H9 (cell line): ENCODE results near the gene ADGRG1. TPM values are rescaled to one million over a fixed set of nuclear protein-coding genes. Genes with fewer than 3 reads are reported as not detected.

Experiments
- DNase-seq: peaks from one replicate; pipeline ENCODE4 v3.0.0-alpha.2; 2017
- H2AFZ ChIP-seq: one replicate; pipeline ENCODE4 v1.6.1; 2013; ENCODE audit warnings: mild to moderate bottlenecking, low read length, control low read depth, moderate library complexity
- H2AK5ac ChIP-seq: 2 replicates; pipeline ENCODE4 v1.6.1; 2013; ENCODE audit warnings: low read length, control low read depth, mixed read lengths; ENCODE audit not compliant: insufficient read length
- H2BK120ac ChIP-seq: one replicate; pipeline ENCODE4 v1.6.1; 2013; ENCODE audit warnings: low read depth, mild to moderate bottlenecking, low read length, control low read depth, inconsistent platforms; ENCODE audit not compliant: poor library complexity, severe bottlenecking
- H2BK12ac ChIP-seq: 2 replicates; pipeline ENCODE4 v1.6.1; 2013; ENCODE audit warnings: low read length, control low read depth, mixed read lengths, low read depth; ENCODE audit not compliant: insufficient read length
- H2BK15ac ChIP-seq: 2 replicates; pipeline ENCODE4 v1.6.1; 2013; ENCODE audit warnings: low read depth, low read length, control low read depth
- H2BK20ac ChIP-seq: one replicate; pipeline ENCODE4 v1.6.1; 2013; ENCODE audit warnings: low read depth, mild to moderate bottlenecking, low read length, control low read depth, inconsistent platforms; ENCODE audit not compliant: poor library complexity, severe bottlenecking
- H2BK5ac ChIP-seq: 2 replicates; pipeline ENCODE4 v1.6.1; 2013; ENCODE audit warnings: low read length, control low read depth, mixed read lengths; ENCODE audit not compliant: insufficient read length
- H3K14ac ChIP-seq: 2 replicates; pipeline ENCODE4 v1.6.1; 2013; ENCODE audit warnings: low read length, control low read depth; ENCODE audit not compliant: insufficient read depth
- H3K18ac ChIP-seq: 2 replicates; pipeline ENCODE4 v1.6.1; 2013; ENCODE audit warnings: low read depth, mild to moderate bottlenecking, mixed read lengths, low read length, control low read depth; ENCODE audit not compliant: insufficient read length
- H3K23ac ChIP-seq: 2 replicates; pipeline ENCODE4 v1.6.1; 2013; ENCODE audit warnings: low read length, control low read depth, mixed read lengths, low read depth; ENCODE audit not compliant: insufficient read length
- H3K23me2 ChIP-seq: 2 replicates; pipeline ENCODE4 v1.6.1; 2013; ENCODE audit warnings: low read depth, mild to moderate bottlenecking, mixed read lengths, low read length, control low read depth; ENCODE audit not compliant: insufficient read length, poor library complexity, severe bottlenecking
- H3K27ac ChIP-seq: 2 replicates; pipeline ENCODE4 v1.5.1; 2013; ENCODE audit warnings: low read length, control low read depth, mixed read lengths, low read depth; ENCODE audit not compliant: insufficient read length
- H3K27me3 ChIP-seq: 2 replicates; pipeline ENCODE4 v1.6.1; 2013; ENCODE audit warnings: low read length, control low read depth, inconsistent platforms; ENCODE audit not compliant: insufficient read depth
- H3K4ac ChIP-seq: 2 replicates; pipeline ENCODE4 v1.6.1; 2013; ENCODE audit warnings: low read depth, mild to moderate bottlenecking, control low read depth, inconsistent platforms, low read length, moderate library complexity
- H3K4me1 ChIP-seq: 2 replicates; pipeline ENCODE4 v1.6.1; 2013; ENCODE audit warnings: low read length, control low read depth, inconsistent platforms; ENCODE audit not compliant: insufficient read depth
- H3K4me2 ChIP-seq: 2 replicates; pipeline ENCODE4 v1.6.1; 2013; ENCODE audit warnings: low read length, control low read depth, mixed read lengths; ENCODE audit not compliant: insufficient read length, insufficient read depth
- H3K56ac ChIP-seq: 2 replicates; pipeline ENCODE4 v1.6.1; 2013; ENCODE audit warnings: low read depth, mild to moderate bottlenecking, mixed read lengths, low read length, control low read depth; ENCODE audit not compliant: insufficient read length
- H3K79me1 ChIP-seq: 2 replicates; pipeline ENCODE4 v1.6.1; 2013; ENCODE audit warnings: low read depth, mild to moderate bottlenecking, moderate library complexity, low read length, control low read depth, inconsistent platforms; ENCODE audit not compliant: insufficient read depth, poor library complexity, severe bottlenecking
- H3K79me2 ChIP-seq: 2 replicates; pipeline ENCODE4 v1.6.1; 2013; ENCODE audit warnings: low read length, control low read depth, inconsistent platforms; ENCODE audit not compliant: insufficient read depth
- H3K9ac ChIP-seq: 2 replicates; pipeline ENCODE4 v1.6.1; 2013; ENCODE audit warnings: low read length, control low read depth, mixed read lengths; ENCODE audit not compliant: insufficient read length; ENCODE audit errors: extremely low read depth
- H3K9me3 ChIP-seq: one replicate; pipeline ENCODE4 v1.6.1; 2013; ENCODE audit warnings: low read depth, low read length, inconsistent platforms; ENCODE audit not compliant: control insufficient read depth
- H3T11ph ChIP-seq: one replicate; pipeline ENCODE4 v1.6.1; 2013; ENCODE audit warnings: mild to moderate bottlenecking, low read length, control low read depth, inconsistent platforms
- H4K20me1 ChIP-seq: one replicate; pipeline ENCODE4 v1.6.1; 2013; ENCODE audit not compliant: control insufficient read depth, insufficient read length, insufficient read depth
- H4K5ac ChIP-seq: 2 replicates; pipeline ENCODE4 v1.6.1; 2013; ENCODE audit warnings: low read depth, mild to moderate bottlenecking, mixed read lengths, low read length, control low read depth; ENCODE audit not compliant: insufficient read length
- H4K8ac ChIP-seq: replicated peaks from 2 replicates; pipeline ENCODE4 v1.6.1; 2013; ENCODE audit warnings: low read length, control low read depth, mixed read lengths, low read depth; ENCODE audit not compliant: insufficient read length
- H4K91ac ChIP-seq: 2 replicates; pipeline ENCODE4 v1.6.1; 2013; ENCODE audit warnings: low read depth, mild to moderate bottlenecking, moderate library complexity, mixed read lengths, low read length, control low read depth; ENCODE audit not compliant: insufficient read length
- H3K27ac Mint-ChIP-seq, 3 experiments: 2 replicates in 2 of 3; 3 replicates in 1 of 3; pipeline ENCODE4 v1.8.0; 2020 to 2021; ENCODE audit warnings: mixed read lengths in 3 of 3, mild to moderate bottlenecking in 1 of 3, moderate library complexity in 1 of 3
- H3K27me3 Mint-ChIP-seq: 2 replicates; pipeline ENCODE4 v1.8.0; 2021; ENCODE audit warnings: low read depth, mild to moderate bottlenecking, moderate library complexity, mixed read lengths
- H3K36me3 Mint-ChIP-seq, 3 experiments: 2 replicates in 2 of 3; 3 replicates in 1 of 3; pipeline ENCODE4 v1.8.0; 2020 to 2021; ENCODE audit warnings: low read depth in 3 of 3, mixed read lengths in 3 of 3; ENCODE audit not compliant: insufficient read depth in 1 of 3
- H3K4me1 Mint-ChIP-seq, 2 experiments: 2 replicates each; pipeline ENCODE4 v1.8.0; 2020; ENCODE audit warnings: mixed read lengths in 2 of 2
- H3K4me3 Mint-ChIP-seq, 2 experiments: 2 replicates in 1 of 2; 3 replicates in 1 of 2; pipeline ENCODE4 v1.8.0; 2020 to 2021; ENCODE audit warnings: mild to moderate bottlenecking in 2 of 2, mixed read lengths in 2 of 2, moderate library complexity in 1 of 2
- H3K9me3 Mint-ChIP-seq, 2 experiments: 2 replicates in 1 of 2; 3 replicates in 1 of 2; pipeline ENCODE4 v1.8.0; 2020; ENCODE audit warnings: mild to moderate bottlenecking in 2 of 2, mixed read lengths in 2 of 2, moderate library complexity in 1 of 2
- CTCF ChIP-seq: fragments of 200-600 bp; sonication (generic); conservative IDR thresholded peaks from 3 replicates; pipeline ENCODE4 v1.8.0; 2021; ENCODE audit warnings: antibody characterized with exemption, mild to moderate bottlenecking
- WGBS: extraction: QIAGEN DNeasy Blood & Tissue Kit; methylation state at CpG from one replicate; pipeline ENCODE4 v1.1.7; 2013; ENCODE audit warnings: missing lambda C conversion rate, low lambda C conversion rate, mixed read lengths; ENCODE audit not compliant: insufficient read length; ENCODE audit errors: extremely low coverage; 5-methylcytosine and 5-hydroxymethylcytosine counted together
- total RNA-seq: library from RNA; stranded (reverse); gene quantifications from 2 replicates; pipeline ENCODE4 v1.2.1, GENCODE V29; 2021

Gene ADGRG1
- total RNA-seq, 1 experiment from 2014 or later: 1.1 TPM

GRCh38 chr16:57642160-57643135 is 14.0 kb downstream of the ADGRG1 start:
- peaks cover 2% of the 10 kb centered on the region; the same call in 1 of the 2 replicates for H3K27me3 ChIP-seq
- no peak overlapping the region for H2BK12ac ChIP-seq
- H3K9ac ChIP-seq: no peak overlapping the region
- no peak overlapping the region for H4K8ac ChIP-seq
- peaks cover 12 to 23% of the 10 kb centered on the region in 2 experiments for H3K4me1 Mint-ChIP-seq
- H2BK15ac ChIP-seq: no peak overlapping the region
- peaks cover 34% of the 10 kb centered on the region for H3K27me3 Mint-ChIP-seq
- no peaks in the 10 kb centered on the region for H3K79me1 ChIP-seq
- no peak overlapping the region for H3K14ac ChIP-seq
- no peak overlapping the region for H3K23ac ChIP-seq
- H3K27ac Mint-ChIP-seq: no peak overlapping the region
- H3K79me2 ChIP-seq: no peaks in the 10 kb centered on the region
- H3K4me1 ChIP-seq: no peaks in the 10 kb centered on the region
- no peak overlapping the region for H2BK20ac ChIP-seq
- H3K18ac ChIP-seq: no peak overlapping the region
- no peak for TF ChIP-seq CTCF
- H4K5ac ChIP-seq: no peak overlapping the region
- H2AK5ac ChIP-seq: no peak overlapping the region
- no peaks in the 10 kb centered on the region for H3K9me3 Mint-ChIP-seq
- H3K4ac ChIP-seq: no peak overlapping the region
- no peak for DNase-seq
- H3K36me3 Mint-ChIP-seq: no peaks in the 10 kb centered on the region
- no peak overlapping the region for H3T11ph ChIP-seq
- no peak overlapping the region for H3K4me2 ChIP-seq
- no peaks in the 10 kb centered on the region for H3K23me2 ChIP-seq
- no peaks in the 10 kb centered on the region for H3K9me3 ChIP-seq
- no peak overlapping the region for H4K91ac ChIP-seq
- H3K56ac ChIP-seq: no peak overlapping the region
- WGBS: no CpG with 5 or more reads among the region's 11 CpGs
- no peak overlapping the region for H2AFZ ChIP-seq
- no peak overlapping the region for H3K4me3 Mint-ChIP-seq
- H2BK120ac ChIP-seq: no peak overlapping the region
- H3K27ac ChIP-seq: no peak overlapping the region
- H2BK5ac ChIP-seq: no peak overlapping the region
- no peaks in the 10 kb centered on the region for H4K20me1 ChIP-seq
